ENCODE results near the gene VSIG1. TPM values are rescaled to one million over a fixed set of nuclear protein-coding genes. Genes with fewer than 3 reads are reported as not detected.

The VSIG1 gene
- total and polyA plus RNA-seq, 2 of the 13 experiments (the other 11 are each of a cell fraction or from before 2014, with no cell fraction given): 0.01 TPM; not detected in 1

- no peak for TF ChIP-seq CEBPB (IDR thresholded peaks at IDR 0.05; ENCODE audit: borderline replicate concordance, low read depth, low read length)
- TF ChIP-seq KLF16 (CRISPR knock-in tag; IDR thresholded peaks at IDR 0.05): no peak
These were observed 27.9 kb downstream of the VSIG1 start (continued) for GRCh38 chrX:108072746-108073145.

- DNase-seq (ENCODE audit: low spot score): no peak
- no peaks in the 10 kb centered on the region for H3K9me3 ChIP-seq (ENCODE audit: low read length)
- no peak overlapping the region for H3K9ac ChIP-seq (ENCODE audit: insufficient read depth, low read depth, low read length)
- BruUV-seq (replicated peaks): no TSS peak
- TF ChIP-seq ZNF792 (CRISPR knock-in tag; IDR thresholded peaks at IDR 0.05): no peak
- H3K36me3 ChIP-seq (replicated peaks in 1 of 2; ENCODE audit: control insufficient read depth in 1 of 2, insufficient read depth in 2 of 2, low read length in 2 of 2): 0 out of 5 replicates have a peak, but pooled peaks cover 0 to 6% of the 10 kb centered on the region in 2 experiments
- H3K27me3 ChIP-seq (ENCODE audit: control insufficient read depth in 1 of 2, insufficient read depth in 2 of 2, low read length in 2 of 2): no peaks in the 10 kb centered on the region
- H3K4me3 ChIP-seq (replicated peaks in 1 of 3; ENCODE audit: insufficient read depth in 1 of 3, low read depth in 2 of 3, low read length in 3 of 3): no peak overlapping the region
- H3K27ac ChIP-seq (ENCODE audit: extremely low read length, insufficient read depth, low read length): no peak overlapping the region
- ChIA-PET CTCF (ENCODE audit: low intra/inter-chr PET ratio, low total read pairs) (no interaction called here), POLR2A (no interaction called here)
- H3K4me1 ChIP-seq (ENCODE audit: insufficient read depth, low read length): no peaks in the 10 kb centered on the region
- WGBS (ENCODE audit: low lambda C conversion rate): 50% methylated on average over 2 of the region's 2 CpGs
- H3K79me2 ChIP-seq (ENCODE audit: insufficient read depth, low read length): no peaks in the 10 kb centered on the region
- intact Hi-C loops (cut with micrococcal nuclease; ENCODE audit: unreplicated experiment) (no loop called here), in situ Hi-C loops (cut with HindIII; ENCODE audit: extremely low pct_ligation_motif_present, low pct_unique_long_range_greater_than_20kb) (no loop called here)
- H3K4me2 ChIP-seq (ENCODE audit: low read depth, low read length): no peak overlapping the region
- ATAC-seq: no peak
- H2AFZ ChIP-seq (ENCODE audit: low read length): no peak overlapping the region
- H4K20me1 ChIP-seq (ENCODE audit: insufficient read depth, low read length): no peaks in the 10 kb centered on the region
- no peak for FAIRE-seq
These were observed 36.2 kb downstream of the VSIG1 start for GRCh38 chrX:108081110-108081509.

GRCh38 chrX:108087792-108088191 is 42.9 kb downstream of the VSIG1 start:
- Histone ChIP-seq H3K36me3 (replicated peaks in 1 of 2; ENCODE audit: control insufficient read depth in 1 of 2, insufficient read depth in 2 of 2, low read length in 2 of 2) (0 out of 5 replicates have a peak, but pooled peaks cover 0 to 12% of the 10 kb centered on the region in 2 experiments), H3K4me2 (ENCODE audit: low read depth, low read length) (no peak overlapping the region), H3K27ac (ENCODE audit: extremely low read length, insufficient read depth, low read length) (no peak overlapping the region), H2AFZ (ENCODE audit: low read length) (no peak overlapping the region), H3K79me2 (ENCODE audit: insufficient read depth, low read length) (peaks cover 17% of the 10 kb centered on the region), H3K4me1 (ENCODE audit: insufficient read depth, low read length) (peaks cover 7% of the 10 kb centered on the region; the same call in 1 of the 2 replicates), H4K20me1 (ENCODE audit: insufficient read depth, low read length) (no peaks in the 10 kb centered on the region), H3K27me3 (ENCODE audit: control insufficient read depth in 1 of 2, insufficient read depth in 2 of 2, low read length in 2 of 2) (no peaks in the 10 kb centered on the region; a peak in 1 of 5 replicates), H3K9ac (ENCODE audit: insufficient read depth, low read depth, low read length) (no peak overlapping the region), H3K4me3 (replicated peaks in 1 of 3; ENCODE audit: insufficient read depth in 1 of 3, low read depth in 2 of 3, low read length in 3 of 3) (no peak overlapping the region), H3K9me3 (ENCODE audit: low read length) (no peaks in the 10 kb centered on the region)
- ATAC-seq (no peak), FAIRE-seq (no peak), DNase-seq (ENCODE audit: low spot score) (no peak)
- 92% methylated on average over 6 of the region's 6 CpGs for WGBS (ENCODE audit: low lambda C conversion rate)
- ChIA-PET CTCF (ENCODE audit: low intra/inter-chr PET ratio, low total read pairs) (no interaction called here), POLR2A (no interaction called here)
- TF ChIP-seq PAWR (CRISPR knock-in tag; IDR thresholded peaks at IDR 0.05; ENCODE audit: borderline replicate concordance): no peak
- no peak for TF ChIP-seq ARID2 (CRISPR knock-in tag; IDR thresholded peaks at IDR 0.05; ENCODE audit: borderline replicate concordance)
- TF ChIP-seq ZFP1 (CRISPR knock-in tag; IDR thresholded peaks at IDR 0.05): no peak
- TF ChIP-seq ZNF17 (CRISPR knock-in tag; IDR thresholded peaks at IDR 0.05): no peak
- no peak for TF ChIP-seq SMAD3 (CRISPR knock-in tag; IDR thresholded peaks at IDR 0.05)
- in situ Hi-C loops (cut with HindIII; ENCODE audit: extremely low pct_ligation_motif_present, low pct_unique_long_range_greater_than_20kb): no loop called here
- intact Hi-C loops (cut with micrococcal nuclease; ENCODE audit: unreplicated experiment): no loop called here
- BruUV-seq (replicated peaks): no TSS peak

Data from HepG2 (cell line).